ENCODE data around the gene PAQR9. TPM values are rescaled to one million over a fixed set of nuclear protein-coding genes. Genes with fewer than 3 reads are reported as not detected.

PAQR9 gene
- total and polyA plus RNA-seq, 2 of the 13 experiments (the other 11 are each of a cell fraction or from before 2014, with no cell fraction given), result 3.7 to 10.3 TPM

GRCh38 chr3:142965581-142965980 is 2.1 kb upstream of the PAQR9 start:
- 64% methylated on average over 3 of the region's 3 CpGs for WGBS (ENCODE audit: low lambda C conversion rate)
- no peak for TF ChIP-seq JARID2 (CRISPR knock-in tag; IDR thresholded peaks at IDR 0.05; ENCODE audit: insufficient replicate concordance)
- TF ChIP-seq ESRRA (CRISPR knock-in tag; IDR thresholded peaks at IDR 0.05; ENCODE audit: low read depth), result no peak
- no peak for TF ChIP-seq RBAK (CRISPR knock-in tag; IDR thresholded peaks at IDR 0.05)
- no peak for TF ChIP-seq SOX5 (CRISPR knock-in tag; IDR thresholded peaks at IDR 0.05; ENCODE audit: borderline replicate concordance)
- TF ChIP-seq, protein P1, sequence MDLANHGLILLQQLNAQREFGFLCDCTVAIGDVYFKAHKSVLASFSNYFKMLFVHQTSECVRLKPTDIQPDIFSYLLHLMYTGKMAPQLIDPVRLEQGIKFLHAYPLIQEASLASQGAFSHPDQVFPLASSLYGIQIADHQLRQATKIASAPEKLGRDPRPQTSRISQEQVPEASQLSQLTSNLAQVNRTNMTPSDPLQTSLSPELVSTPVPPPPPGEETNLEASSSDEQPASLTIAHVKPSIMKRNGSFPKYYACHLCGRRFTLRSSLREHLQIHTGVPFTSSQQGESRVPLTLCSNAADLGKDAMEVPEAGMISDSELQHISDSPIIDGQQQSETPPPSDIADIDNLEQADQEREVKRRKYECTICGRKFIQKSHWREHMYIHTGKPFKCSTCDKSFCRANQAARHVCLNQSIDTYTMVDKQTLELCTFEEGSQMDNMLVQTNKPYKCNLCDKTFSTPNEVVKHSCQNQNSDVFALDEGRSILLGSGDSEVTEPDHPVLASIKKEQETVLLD (CRISPR knock-in tag; IDR thresholded peaks at IDR 0.05; ENCODE audit: low read depth), result no peak
- TF ChIP-seq ZNF704 (CRISPR knock-in tag; IDR thresholded peaks at IDR 0.05; ENCODE audit: borderline replicate concordance), result no peak
- ATAC-seq (no peak), DNase-seq (ENCODE audit: low spot score) (no peak), FAIRE-seq (no peak)
- ChIA-PET POLR2A (interaction anchor here (1.1 to 2.3 kb wide), 3 partner anchors 24 to 35 kb away, joined by 4 to 5 read pairs (median 5); no protein-coding TSS in a partner anchor), CTCF (ENCODE audit: low intra/inter-chr PET ratio, low total read pairs) (no interaction called here)
- BruUV-seq (replicated peaks), result no TSS peak
- Histone ChIP-seq H3K79me2 (ENCODE audit: insufficient read depth, low read length) (peaks cover 4% of the 10 kb centered on the region), H4K20me1 (ENCODE audit: insufficient read depth, low read length) (no peaks in the 10 kb centered on the region), H3K4me2 (ENCODE audit: low read depth, low read length) (no peak overlapping the region), H3K4me1 (ENCODE audit: insufficient read depth, low read length) (peaks cover 43% of the 10 kb centered on the region), H3K9me3 (ENCODE audit: low read length) (no peaks in the 10 kb centered on the region), H3K4me3 (replicated peaks in 1 of 3; ENCODE audit: insufficient read depth in 1 of 3, low read depth in 2 of 3, low read length in 3 of 3) (no peak overlapping the region), H3K27ac (ENCODE audit: extremely low read length, insufficient read depth, low read length) (no peak overlapping the region), H3K36me3 (replicated peaks in 1 of 2; ENCODE audit: control insufficient read depth in 1 of 2, insufficient read depth in 2 of 2, low read length in 2 of 2) (no peaks in the 10 kb centered on the region), H2AFZ (ENCODE audit: low read length) (no peak overlapping the region), H3K9ac (ENCODE audit: insufficient read depth, low read depth, low read length) (no peak overlapping the region), H3K27me3 (ENCODE audit: control insufficient read depth in 1 of 2, insufficient read depth in 2 of 2, low read length in 2 of 2) (peaks cover 0 to 11% of the 10 kb centered on the region in 2 experiments; a peak in 2 of 5 replicates)
- in situ Hi-C loops (cut with HindIII; ENCODE audit: extremely low pct_ligation_motif_present, low pct_unique_long_range_greater_than_20kb) (no loop called here), intact Hi-C loops (cut with micrococcal nuclease; ENCODE audit: unreplicated experiment) (no loop called here)
